Measurements from ENCODE around the gene TM4SF5.

DNA sequence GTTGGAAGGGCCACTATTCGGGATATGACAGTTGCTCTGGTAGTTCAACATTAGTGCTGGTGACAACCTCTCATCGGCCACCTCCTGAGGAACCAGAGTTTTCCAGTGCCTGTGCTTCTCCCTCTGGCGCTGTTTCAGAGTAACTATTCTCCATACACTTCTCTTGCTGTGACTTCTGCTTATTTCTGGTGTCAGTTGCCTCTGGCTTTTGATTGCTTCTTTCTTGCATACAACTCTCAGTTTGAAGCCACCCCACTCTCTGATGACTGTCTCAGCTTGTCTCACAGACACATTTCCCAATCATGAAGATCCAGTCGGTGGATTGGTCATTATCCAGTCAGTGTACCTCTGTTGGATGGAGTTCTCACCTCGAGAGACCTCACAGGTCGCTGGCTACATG, 3.4 kb upstream of the TM4SF5 start:
- TF ChIP-seq CTCF (conservative IDR thresholded peaks at IDR 0.05; ENCODE audit: low read length) (no peak), EZH2phosphoT487 (IDR thresholded peaks at IDR 0.05; ENCODE audit: borderline replicate concordance) (no peak)
